RPMI7951 (cell line): ENCODE results near the gene ADGRV1. TPM values are rescaled to one million over a fixed set of nuclear protein-coding genes. Genes with fewer than 3 reads are reported as not detected.
"Not testable (repeated sequence)": the region's sequence is repeated elsewhere in the genome, so short reads cannot be mapped to it uniquely, and the experiment has no call there.

Experiments
- DNase-seq: peaks from one replicate; pipeline ENCODE4 v3.0.0-alpha.2; 2012; ENCODE audit warnings: low read depth
- total RNA-seq: library from RNA; depleted of rRNA; stranded (reverse); fragments of >200 nt; shearing (Covaris generic); gene quantifications from 2 replicates; pipeline ENCODE4 v1.2.3, GENCODE V29; 2014

Gene ADGRV1
- total RNA-seq, 1 experiment from 2014 or later: 0.84 TPM

DNA sequence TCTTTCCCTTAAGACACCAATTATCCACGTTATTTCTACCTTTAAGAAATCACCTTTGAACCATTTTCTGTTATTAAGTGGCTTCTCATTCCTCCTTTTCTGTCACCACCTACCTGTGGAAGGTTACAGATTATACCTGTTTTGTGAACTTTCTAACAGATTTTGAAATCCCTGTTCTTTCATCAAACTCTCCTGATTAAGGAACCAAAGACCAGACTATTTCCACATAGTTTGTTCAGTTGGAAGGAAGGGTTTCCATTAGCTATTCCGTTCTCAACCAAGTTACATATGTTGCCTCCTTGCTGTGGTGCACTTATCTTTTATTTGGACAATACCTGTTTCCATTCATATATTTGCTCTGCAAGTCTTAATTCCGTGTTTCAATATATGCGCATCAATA lies 343.6 kb downstream of the ADGRV1 start:
- DNase-seq: no peak

DNA sequence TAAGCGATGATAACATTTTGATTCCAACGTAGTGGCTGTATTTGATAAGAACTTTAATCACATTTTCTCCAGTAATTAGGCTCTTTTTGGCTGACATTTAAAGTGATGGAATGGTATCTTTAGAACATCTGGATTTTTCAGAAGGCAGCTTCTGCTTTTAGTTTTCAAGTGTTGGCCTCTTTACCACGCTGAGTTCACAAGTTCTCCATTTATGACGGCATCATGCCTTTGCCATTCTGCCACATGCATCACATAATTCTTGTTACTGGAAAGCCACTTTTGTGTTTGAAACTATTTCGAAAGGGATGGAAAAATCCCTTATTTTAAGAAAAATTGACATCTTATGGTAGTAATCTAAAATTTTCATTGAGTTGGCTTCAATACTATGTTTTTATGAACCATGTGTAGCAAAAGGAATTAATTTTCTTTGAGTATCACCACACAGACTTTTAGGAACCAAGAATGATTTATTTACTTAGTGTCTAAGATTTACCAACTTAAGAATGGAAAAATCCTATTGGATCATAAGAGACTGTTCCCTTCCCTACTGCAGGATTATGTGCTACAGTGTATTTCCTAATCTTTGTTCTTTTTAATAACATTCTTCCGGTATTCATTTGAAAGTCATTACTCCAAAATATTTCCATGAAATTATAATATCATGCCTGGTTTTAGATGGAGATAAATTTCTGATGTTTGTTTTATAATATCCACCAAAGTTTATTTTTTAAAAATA lies 344.2 kb downstream of the ADGRV1 start:
- no peak for DNase-seq

DNA sequence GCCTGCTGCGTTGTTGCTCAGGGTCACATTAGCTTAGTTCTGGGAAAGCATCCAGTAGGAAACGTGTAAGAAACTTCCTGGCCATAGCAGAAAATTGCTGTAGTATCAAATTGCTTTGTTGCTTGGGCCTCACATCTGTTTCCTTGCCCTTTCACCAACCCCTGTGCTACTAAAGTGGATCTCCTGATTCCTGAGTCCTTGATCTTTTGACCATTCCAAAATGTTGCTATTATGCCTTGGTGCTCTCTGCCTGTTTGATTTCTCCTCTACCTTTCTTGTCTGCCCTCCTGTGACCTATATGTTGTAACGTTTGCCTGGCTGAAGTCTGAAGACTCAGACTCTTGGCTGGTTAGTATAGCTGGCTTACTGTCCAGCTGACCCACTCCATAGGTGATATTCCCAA lies 350.5 kb downstream of the ADGRV1 start:
- peak; percentile 2 for DNase-seq

DNA sequence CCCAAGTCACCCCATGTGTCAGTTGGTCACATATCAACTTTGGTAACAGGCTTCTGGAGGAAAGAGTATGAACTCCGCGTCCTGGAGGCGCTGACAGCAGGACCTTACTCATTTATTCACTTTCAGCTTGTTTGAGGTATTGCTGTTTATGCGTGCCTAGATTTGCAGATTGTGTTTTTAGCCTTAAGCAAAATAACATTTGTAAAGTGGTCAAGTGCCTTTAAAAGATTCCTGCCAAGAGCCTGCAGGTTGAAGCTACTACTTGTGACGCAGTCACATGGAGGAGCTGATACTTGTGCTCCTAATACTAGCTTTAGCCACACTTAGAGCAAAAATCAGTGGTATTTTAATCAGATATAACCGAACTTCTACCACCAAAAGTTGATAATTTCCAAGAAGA lies 351.3 kb downstream of the ADGRV1 start:
- DNase-seq: no peak

DNA sequence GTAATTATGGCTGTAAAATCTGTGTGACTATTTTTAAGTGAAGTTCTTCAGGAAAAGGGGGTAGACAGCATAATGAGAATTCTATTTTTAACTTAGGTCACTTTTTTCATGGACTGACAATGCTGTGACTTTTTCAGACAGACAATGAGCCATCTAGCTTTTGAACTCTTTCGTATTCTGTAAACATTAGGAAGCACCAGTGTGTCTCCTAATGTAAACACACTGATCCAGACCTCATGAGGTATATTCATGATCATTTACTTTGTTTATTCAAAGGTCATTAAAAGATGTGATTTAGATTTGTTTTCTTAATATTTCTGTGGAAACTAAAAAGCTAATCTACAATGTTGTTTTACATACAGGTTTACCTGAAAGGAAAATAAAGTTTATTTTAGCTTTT lies 352.6 kb downstream of the ADGRV1 start:
- DNase-seq: no peak

DNA sequence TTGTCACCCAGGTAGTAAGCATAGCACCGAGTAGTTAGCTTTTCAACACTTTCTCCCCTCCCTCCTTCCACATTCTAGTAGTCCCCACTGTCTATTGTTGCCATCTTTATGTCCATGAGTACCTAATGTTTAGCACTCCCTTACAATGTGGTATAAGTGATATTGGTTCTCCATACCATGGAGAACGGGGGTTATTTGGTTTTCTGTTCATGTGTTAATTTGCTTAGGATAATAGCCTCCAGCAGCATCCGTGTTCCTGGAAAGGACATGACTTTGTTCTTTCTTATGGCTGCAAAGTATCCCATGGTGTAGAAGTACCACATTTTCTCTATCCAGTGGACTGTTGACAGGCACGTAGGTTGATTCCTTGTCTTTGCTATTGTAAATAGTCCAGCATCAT lies 353.9 kb downstream of the ADGRV1 start:
- no peak for DNase-seq

DNA sequence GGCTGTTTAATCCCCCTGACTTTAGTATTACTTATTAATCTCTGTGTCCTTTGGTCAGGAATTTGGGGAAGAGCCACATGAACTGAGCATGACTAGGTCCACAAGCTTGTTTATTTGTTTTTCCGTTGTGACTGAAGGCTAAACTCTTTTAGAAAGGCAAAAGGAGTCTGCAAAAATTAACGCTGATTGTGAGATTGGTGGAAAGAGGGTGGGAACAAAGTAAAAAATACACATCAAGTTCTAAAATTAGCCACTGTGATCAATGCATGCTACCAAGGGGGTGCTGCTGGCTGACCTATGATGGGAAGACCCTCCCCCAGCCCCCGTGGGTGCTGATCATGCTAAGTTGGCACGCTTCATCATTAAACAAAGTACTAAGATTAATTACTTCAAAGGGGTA lies 356.8 kb downstream of the ADGRV1 start:
- DNase-seq: no peak

DNA sequence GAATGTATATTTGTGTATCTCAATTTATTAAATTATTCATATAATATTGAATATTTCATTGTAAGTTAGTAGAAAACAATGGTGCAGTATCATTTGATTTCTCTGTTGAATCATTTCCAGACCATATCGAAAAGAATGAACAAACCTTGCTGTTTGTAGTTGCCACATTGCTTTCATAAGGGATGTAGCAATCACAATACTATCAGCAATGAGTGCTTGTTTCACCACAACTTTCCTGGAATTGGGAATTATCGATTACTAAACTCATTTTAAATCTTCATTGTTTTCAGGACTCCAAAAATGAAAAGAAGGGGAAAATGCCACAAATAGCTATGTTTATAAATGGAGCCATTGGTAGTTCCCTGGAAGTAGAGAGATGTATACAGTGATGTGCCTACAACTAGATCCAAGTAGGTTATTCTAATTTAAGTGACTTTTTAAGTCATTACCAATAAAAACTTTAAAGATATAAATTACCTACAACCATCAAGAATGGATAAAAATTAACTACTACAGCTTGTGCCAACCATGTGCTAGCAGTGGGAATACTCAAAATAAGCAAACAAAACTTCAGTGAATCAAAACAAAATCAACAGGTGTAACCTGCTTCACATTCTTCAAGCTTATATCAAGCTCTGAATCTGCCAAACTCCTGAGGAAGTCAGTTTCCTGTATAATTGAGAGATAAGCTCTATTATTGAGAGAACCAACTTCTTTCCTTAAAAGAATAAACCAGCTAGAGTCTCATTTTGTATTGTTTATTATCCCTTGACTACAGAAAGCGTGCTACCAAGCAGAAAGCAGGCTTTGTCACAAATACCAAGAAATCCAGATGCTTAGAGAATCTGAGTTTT lies 358.6 kb downstream of the ADGRV1 start:
- no peak for DNase-seq

DNA sequence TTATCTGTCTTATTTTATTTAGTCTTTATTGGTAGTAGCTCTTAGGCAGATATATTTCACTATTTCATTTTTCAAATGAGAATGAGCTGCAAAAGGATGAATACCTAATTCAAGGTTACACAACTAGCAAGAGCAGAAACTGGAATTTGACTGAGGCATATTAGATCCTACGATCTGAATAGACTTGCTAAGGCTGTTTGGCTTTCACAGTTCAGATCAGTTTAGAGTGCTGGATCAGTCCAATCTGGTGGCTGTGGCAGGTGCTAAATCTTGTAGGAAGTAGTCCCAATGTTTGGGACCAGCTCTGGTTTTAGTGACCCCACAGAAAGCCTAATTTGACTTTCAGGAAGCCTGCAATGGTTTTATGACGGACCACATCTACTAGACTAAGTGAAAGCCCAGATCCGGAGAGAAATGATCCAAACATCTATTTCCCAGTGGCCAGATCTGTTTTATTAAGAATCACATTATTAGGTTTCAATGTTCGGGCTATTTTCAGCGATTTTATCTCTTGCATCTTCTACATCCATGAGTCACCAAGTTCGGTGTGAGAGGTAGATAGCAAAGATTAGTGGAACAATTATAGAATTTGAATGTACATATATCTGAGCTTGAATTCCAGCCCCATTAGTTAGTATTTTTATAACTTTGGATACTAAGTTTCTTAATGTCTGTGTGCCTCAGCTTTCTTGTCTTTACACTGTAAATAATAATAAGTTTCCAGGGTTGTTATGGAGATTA lies 359.5 kb downstream of the ADGRV1 start:
- DNase-seq: no peak

DNA sequence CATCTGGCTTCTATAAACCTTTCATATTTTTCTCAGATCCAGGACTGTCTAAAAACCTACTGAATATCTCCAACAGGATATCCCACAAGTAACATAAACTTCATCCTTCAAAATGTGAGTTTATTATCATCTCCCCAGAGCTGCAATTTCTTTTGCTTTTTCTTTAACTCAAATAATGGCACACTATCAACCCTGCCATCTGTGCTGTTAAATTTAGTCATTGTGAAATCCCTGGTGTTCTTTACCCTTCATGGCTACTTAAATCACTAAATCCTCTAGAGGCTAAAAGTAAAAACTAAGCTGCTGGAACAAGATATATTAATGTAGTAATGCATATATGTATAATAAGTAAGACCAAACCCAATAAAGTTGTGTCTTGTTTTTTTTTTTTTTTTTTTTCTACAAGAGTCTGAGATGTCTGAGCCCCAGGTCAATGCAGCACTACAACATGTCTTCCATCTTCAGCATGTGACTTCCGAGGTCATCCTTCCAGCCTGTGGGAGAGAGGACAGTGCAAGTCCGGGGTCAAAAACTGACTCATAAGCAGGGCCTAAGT lies 362.9 kb downstream of the ADGRV1 start:
- no peak for DNase-seq

DNA sequence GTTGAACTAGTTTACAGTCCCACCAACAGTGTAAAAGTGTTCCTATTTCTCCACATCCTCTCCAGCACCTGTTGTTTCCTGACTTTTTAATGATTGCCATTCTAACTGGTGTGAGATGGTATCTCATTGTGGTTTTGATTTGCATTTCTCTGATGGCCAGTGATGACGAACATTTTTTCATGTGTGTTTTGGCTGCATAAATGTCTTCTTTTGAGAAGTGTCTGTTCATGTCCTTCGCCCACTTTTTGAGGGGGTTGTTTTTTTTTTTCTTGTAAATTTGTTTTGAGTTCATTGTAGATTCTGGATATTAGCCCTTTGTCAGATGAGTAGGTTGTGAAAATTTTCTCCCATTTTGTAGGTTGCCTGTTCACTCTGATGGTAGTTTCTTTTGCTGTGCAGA lies 365.6 kb downstream of the ADGRV1 start:
- not testable (repeated sequence) for DNase-seq

DNA sequence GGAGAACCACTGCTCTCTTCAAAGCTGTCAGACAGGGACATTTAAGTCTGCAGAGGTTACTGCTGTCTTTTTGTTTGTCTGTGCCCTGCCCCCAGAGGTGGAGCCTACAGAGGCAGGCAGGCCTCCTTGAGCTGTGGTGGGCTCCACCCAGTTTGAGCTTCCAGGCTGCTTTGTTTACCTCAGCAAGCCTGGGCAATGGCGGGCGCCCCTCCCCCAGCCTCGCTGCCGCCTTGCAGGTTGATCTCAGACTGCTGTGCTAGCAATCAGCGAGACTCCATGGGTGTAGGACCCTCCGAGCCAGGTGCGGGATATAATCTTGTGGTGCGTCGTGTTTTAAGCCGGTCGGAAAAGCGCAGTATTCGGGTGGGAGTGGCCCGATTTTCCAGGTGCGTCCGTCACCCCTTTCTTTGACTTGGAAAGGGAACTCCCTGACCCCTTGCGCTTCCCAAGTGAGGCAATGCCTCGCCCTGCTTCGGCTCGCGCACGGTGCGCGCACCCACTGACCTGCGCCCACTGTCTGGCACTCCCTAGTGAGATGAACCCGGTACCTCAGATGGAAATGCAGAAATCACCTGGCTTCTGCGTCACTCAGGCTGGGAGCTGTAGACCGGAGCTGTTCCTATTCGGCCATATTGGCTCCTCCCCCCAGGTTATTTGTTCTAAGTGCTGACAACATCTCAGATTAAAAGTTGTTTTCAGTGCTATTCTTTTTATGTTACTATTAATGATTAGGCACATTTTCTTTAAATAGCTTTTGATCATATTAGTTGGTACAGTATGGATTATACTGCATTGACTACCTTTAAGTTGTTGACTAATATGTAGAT lies 370.6 kb downstream of the ADGRV1 start:
- not testable (repeated sequence) for DNase-seq

DNA sequence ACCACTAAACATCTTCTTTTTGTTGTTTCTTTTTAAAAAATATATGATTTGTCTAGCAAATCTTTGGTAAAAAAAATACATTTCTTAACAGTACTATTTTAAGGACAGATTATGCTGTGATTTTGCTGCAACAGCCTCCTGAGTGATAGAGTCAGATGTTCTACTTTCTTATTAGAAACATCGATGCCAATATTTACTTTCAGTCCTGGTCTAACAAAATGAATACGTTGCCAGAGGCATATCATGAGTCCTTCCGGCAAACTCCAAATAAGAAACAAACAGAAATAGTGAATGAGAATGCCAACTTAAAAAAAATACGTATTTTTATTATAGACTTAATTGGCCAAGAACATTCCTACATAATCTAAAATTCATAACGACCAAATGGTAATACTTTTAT lies 371.5 kb downstream of the ADGRV1 start:
- no peak for DNase-seq

DNA sequence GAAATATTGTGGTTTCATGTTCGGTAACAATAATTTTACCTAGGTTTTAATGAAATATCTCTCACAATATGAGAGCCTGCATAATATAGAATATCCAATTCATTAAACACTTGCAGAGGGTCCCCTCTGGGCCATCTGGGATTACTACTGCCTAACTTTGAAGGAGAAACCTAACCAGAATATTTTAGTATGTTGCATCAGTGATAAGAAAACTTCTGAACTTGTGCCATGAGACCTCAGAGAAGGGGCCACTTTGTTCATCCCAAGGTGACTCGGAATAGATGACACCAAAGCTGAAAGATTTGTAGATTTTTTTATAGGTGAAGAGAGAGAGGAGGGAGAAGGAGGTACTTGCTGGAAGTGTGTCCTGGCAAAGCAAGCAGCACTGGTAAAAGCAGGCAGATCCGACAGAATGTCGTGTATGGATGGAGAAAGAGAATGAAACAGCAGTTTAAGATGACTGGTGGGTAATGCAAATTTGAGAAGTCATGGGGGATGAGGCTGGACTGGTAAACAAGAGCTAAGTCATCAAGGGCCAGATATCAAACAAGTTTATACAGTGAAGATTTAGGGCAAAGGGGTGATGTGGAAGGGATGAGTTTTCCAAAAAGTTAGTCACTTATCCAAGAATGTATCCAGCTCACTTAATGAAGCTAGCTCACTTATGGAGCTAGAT lies 372.3 kb downstream of the ADGRV1 start:
- no peak for DNase-seq

DNA sequence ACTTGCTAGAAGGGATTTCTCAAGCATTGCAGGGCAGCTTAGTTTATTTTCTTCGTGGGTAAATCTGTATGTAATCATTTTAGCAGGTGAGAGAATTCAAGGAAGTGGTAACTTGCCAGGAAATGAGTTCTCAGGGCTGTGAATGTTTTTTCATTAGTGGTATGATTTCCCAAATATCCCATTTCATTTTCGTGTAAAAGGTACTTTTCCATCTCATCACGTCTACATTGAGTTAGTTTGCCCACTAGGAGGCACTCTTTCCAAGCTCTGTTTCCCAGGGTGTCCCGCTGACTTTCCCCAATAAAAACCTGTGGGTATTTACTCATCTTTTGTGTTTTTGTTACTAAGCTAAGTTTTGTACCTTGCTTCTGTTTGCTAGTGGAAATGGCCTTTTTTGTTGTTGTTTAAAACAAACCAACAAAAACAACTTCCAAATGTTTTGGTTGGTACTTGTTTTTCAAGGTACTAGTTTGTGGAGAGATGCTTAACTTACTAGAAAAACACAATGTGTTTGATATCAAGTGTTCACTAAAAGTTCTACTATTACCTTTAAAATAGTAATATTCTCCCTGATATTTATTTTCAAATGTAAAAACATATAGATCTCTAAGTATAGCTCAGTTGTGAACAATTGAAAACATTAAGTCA lies 373.6 kb downstream of the ADGRV1 start:
- DNase-seq: peak; percentile 32

DNA sequence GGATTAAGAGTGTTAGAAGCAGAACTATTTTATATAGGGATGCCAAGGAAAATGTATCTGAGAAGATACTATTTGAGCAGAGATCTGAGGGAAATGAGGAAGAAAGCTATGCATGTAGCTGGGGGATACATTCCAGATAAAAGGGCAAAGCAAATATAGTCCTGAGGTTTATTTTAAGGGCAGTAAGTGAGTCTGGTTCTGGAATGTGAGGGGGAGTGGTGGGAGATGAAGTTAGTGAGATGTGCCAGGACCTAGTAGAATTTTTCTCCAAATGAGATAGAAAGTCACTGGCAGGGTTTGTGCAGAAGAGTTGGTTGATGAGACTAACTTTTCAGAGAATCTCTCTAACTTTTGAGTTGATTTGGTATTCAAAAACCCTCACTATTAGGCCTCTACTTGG lies 374.7 kb downstream of the ADGRV1 start:
- DNase-seq: no peak

DNA sequence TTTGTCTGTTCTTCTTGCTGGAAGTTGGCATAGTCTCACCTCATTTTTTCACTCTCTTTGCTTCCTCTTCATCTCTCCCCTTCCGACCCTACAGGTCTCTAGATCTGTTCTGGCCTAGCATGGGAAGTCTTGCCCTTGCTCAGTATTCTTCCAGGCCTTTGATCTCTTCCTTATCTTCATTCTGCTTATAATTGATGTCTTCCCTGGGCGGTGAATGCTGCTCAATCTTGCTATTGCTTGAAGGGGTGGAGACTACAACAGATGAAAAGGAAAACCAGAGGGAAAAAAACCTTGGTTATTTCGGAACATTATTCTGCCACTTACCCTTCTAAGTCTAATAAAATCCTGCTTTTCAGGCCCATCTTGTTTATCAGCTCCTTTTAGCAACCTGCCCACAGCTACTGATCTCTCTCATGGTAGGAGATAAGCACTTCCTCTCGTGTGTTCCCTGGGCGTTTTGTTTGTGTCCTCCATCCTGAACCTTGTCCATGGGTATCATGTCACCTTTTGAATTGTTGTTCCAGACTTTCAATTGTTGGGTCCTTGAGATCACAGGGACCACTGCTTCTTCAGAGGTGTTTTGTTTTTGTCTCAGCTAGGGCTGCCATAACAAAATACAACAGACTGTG lies 375.6 kb downstream of the ADGRV1 start:
- no peak for DNase-seq

DNA sequence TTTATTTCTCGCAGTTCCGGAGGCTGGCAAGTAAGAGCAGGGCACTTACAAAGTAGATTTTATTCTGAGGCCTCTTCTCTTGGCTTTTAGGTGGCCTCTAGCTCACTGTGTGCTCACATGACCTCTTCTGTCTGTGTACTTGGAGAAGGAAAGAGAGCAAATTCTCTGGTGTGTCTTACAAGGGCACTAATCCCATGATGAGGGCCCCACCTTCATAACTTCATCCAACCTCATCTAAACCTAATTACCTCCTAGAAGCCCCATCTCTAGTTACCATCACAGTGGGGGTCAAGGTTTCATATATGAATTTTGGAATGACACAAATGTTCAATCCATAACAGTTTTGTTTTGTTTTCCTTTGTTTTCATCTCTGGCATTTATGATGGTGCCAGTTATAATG lies 376.1 kb downstream of the ADGRV1 start:
- DNase-seq: no peak

DNA sequence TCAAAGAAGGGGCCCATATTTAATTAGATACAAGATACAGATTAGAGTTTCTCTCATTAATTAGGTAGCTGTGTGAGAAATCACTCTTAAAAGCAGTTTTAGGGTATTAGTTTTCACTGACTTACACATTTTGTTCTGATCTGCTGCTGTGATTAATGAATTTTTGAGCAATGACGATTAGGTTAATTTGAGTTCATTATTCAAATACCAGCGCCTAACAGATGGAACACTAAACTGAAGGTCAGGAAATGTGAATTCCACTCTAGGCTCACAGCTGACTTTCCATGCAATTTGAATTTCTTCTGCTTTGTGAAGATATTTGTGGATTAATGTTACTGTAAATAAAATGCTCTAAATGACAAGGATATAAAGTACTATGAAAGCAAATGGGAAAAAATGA lies 380.6 kb downstream of the ADGRV1 start:
- DNase-seq: no peak
